T47D (cell line): ENCODE results near the gene OR2T5.
"Not testable (repeated sequence)": the region's sequence is repeated elsewhere in the genome, so short reads cannot be mapped to it uniquely, and the experiment has no call there.

Source experiments
- DNase-seq, 2 experiments: peaks; one replicate each; pipeline versions ENCODE4 v3.0.0 to v3.0.0-alpha.2; 2011 to 2012; ENCODE audit warnings: low read depth in 1 of 2, low spot score in 1 of 2
- JUND ChIP-seq: IDR thresholded peaks from 2 replicates; pipeline ENCODE4 v1.6.1; 2012; ENCODE audit warnings: low read depth
- in situ Hi-C: cut with HindIII; loops from 2 replicates; pipeline ENCODE4 v1.10.0; 2016; ENCODE audit warnings: low sequenced_read_pairs, low pct_unique_long_range_greater_than_20kb

OR2T5 gene

DNA sequence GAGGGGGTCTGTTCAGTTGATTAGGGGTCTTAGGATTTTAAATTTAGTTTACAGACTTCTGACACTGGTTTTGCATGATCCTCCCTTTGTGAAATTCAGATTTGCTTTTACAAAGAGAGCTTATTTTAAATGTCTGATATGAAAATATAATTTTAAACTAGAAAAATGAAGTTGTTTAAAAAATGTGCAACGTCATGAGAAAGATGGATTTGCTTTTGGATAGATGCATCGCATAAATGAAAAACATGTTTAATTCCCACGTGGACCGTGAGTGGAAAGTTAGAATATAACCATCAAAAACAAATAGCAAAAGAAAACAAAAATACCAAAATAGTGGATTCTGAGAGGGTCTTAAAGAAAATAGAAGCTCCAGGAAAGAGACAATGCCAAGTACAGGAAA is 17.2 kb upstream of the OR2T5 start:
- in situ Hi-C loops = no loop called here
- no peak for TF ChIP-seq JUND
- no peak for DNase-seq

DNA sequence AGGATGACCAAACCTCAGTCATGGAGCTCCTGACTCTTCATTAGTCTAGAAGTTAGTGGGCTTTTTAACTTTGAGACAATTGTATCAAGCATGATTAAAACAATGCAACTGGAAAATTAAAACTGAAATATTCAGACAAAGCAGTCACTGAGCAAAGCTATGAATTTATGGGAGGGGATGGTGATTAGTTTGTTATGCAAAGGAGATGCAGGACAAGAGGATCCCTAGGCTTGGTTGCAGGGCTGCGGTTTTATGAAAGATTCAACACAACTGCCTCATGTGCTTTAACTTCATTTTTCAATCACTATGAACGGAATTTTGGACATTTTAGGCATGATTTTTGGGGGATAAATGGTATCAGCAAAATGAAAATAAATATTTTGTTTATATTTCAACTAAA is 16.3 kb upstream of the OR2T5 start:
- DNase-seq, in situ Hi-C loops: not testable (repeated sequence)

DNA sequence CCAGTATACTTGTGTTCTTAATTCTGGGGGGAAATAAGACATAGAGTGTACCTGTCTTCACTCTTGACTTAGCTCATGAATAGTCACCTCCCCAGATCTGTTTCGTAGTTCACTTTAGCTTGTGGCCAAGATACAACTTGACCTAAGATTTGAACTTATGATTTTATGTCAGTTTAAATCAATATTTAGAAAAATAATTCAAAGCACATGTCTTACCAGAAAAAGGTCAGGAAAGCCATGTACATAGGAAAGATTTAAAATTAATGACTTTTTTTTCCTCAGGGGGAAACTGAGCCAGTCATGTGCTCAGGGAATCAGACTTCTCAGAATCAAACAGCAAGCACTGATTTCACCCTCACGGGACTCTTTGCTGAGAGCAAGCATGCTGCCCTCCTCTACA is 15.3 kb upstream of the OR2T5 start, which contains the start of gene OR2T3:
Gene OR2T3 (plus strand): TSS at position 301 of the 400 bp plus-strand sequence. CDS start 0 bp downstream, at position 301.
- in situ Hi-C loops, DNase-seq: not testable (repeated sequence)

DNA sequence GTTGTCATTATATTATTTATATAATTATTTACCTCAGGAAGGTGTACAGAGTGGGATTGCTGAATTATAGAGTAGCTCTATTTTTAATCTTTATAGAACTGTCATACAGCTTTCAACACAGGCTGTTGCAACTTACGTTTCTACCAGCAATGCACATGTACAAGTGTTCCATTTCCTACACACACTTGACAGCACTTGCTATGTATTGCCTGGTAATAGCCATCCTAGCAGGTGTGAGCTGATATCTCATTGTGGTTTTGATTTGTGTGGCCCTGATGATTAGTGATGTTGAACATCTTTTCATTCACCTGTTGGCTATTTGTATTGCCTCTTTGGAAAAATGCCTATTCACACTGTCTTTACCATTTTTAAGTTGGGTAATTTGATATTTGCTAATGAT is 12.7 kb upstream of the OR2T5 start:
- DNase-seq, in situ Hi-C loops: not testable (repeated sequence)

DNA sequence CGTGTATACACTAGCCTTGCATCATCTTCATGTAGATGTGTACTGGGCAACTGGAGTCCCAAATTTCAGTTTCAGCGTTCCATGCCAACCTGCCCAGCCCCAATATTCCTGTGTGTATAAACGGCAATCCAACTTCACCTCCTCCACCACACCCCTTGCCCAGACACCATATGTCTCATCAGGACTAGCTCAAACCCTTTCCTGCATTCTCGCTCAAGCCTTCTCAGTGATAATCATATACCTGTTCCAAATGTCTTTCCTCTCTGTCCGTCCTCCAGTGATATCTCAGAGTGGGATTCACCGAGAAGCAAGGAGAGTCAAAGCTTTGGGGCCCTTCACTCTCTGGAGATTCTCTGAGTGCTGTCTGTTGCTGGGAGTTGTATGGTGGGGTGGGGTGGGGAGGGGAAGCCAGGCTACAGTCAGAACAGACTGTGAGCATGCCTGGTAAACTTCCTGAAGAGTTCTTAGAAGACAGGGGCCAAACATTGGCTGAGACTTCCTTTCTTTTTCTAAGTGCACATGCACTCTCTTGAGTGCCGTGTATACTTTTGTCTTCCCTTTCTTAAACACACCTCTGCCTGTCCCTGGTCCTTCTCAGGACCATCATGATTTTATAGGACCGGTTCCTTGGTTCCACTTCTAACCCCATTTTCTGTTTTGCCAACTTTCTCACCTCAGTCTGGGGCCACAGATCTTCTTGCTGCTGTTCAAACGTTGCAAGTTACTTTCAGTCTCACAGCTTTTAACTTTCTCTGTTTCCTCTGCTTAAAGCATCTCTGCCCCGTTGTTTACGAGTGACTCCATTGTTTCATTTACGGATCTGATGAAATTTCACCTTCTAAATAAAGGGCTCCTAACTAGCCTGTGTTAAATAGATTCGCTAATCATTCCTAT is 6.5 kb upstream of the OR2T5 start:
- in situ Hi-C loops, DNase-seq: not testable (repeated sequence)

DNA sequence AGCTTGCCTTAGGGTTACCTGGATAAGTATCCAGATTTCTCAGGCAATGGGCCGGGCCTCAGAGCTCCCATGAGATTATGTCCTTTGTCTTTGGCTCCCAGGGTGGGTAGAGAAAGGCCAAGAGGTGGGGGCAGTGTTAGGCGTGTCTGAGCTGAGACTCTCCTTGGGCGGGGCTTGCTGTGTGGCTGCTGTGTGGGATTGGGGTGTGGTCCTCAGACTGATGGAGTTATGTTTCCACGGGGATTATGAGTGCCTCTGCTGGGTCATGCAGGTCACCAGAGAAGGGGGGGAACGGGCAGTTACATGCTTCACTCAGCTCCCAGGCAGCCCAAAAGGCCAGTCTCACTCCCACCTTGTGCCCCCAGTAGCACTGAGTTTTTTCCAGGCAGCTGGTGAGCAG is 8.3 kb downstream of the OR2T5 start:
- DNase-seq, in situ Hi-C loops: not testable (repeated sequence)

DNA sequence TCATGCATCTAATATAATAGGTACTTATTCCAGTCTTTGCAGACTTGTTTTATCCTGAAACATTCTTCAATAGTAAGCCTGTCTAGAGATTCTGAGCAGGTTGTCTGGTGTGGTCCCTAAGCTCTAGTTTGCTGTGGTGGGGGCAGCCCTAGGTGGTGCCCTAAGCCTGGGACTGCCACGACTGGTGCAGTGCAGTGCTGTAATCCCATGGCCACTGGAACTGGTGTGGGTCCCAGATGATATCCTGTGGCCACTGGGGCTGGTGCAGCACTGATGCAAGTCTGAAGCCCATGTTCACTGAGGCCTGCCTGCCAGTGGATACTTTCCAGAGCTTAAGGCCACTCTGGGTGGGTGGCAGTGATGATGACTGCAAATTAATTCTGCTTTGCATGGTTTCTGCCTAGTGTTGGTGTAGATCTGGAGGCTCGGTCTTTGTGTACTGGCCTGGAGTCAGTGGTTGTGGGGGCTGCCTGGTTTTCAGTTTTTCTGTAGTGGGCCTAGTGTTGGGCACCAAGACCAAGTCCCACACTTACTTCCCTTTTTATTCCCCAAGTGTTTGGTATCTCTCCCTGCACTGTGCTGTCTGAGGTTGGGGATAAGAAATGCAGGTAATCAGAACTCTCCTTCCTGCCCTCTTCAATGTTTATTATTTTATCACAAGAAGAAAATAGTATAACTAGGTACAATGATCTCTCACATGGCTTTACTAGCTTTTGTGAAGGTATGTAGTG is 12.1 kb downstream of the OR2T5 start:
- in situ Hi-C loops, DNase-seq: not testable (repeated sequence)

DNA sequence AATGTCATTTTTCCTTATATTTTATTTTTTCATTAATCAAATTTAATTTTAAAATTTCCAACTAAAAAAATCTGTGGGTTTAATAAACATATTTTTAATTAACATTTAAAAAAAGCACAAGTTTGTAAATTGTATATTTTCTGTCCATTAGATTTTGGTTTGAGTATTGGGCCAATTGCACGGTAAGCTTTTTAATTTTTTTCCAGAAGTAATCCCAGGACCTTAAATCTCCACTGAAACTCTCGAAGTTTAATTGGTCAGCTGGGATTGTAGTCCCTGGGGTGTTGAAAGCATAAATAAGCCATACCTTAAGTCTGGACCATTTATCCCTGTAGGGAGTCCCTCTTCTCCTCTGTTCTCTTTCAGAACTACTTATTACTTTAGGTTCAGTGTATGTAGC is 19.4 kb downstream of the OR2T5 start, which contains the start of gene OR2G6:
Gene OR2G6 (plus strand): TSS at position 301 of the 400 bp plus-strand sequence. CDS start 13,574 bp downstream, outside the sequence.
- in situ Hi-C loops, DNase-seq: not testable (repeated sequence)

DNA sequence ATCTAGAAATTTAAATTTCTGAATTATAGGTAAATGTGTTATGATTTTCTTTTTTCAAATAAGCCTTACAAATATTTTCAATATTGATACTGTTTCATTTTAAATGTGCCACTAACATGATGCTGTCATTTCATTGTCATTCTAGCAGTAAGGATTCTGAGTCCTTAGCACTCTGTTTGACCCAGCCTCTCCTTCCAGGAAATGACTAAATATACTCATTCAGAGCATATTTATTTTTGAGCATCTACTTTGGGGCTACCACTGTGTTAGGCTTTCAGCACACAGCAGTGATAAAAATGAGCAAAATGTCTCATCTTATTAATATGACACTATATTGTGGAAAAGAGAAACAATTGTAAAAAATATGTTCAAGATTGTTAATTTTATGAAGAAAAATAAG is 21.8 kb downstream of the OR2T5 start:
- DNase-seq = not testable (repeated sequence)

DNA sequence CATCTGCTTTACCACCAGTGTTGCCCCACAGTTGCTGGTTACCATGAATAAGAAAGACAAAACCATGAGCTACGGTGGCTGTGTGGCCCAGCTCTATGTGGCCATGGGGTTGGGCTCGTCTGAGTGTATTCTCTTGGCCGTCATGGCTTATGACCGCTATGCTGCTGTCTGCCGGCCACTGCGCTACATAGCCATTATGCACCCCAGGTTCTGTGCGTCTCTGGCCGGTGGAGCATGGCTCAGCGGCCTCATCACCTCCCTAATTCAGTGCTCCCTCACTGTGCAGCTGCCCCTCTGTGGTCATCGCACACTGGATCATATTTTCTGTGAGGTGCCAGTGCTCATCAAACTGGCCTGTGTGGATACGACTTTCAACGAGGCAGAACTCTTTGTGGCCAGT is 33.5 kb downstream of the OR2T5 start:
- in situ Hi-C loops = no loop called here
- DNase-seq = no peak
- TF ChIP-seq JUND = no peak

More for the DNA sequence above, 21.8 kb downstream of the OR2T5 start:
- in situ Hi-C loops = not testable (repeated sequence)

DNA sequence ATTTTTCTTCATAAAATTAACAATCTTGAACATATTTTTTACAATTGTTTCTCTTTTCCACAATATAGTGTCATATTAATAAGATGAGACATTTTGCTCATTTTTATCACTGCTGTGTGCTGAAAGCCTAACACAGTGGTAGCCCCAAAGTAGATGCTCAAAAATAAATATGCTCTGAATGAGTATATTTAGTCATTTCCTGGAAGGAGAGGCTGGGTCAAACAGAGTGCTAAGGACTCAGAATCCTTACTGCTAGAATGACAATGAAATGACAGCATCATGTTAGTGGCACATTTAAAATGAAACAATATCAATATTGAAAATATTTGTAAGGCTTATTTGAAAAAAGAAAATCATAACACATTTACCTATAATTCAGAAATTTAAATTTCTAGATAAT is 49.1 kb downstream of the OR2T5 start:
- in situ Hi-C loops, DNase-seq: not testable (repeated sequence)
